Nephron (organoid): Measurements from ENCODE around the gene DRD3.

Source experiments
- H3K27ac Mint-ChIP-seq, 3 experiments: 2 replicates each; pipeline ENCODE4 v1.8.0; 2020; ENCODE audit warnings: mixed read lengths in 3 of 3, mild to moderate bottlenecking in 2 of 3, moderate library complexity in 1 of 3
- H3K27me3 Mint-ChIP-seq: 2 replicates; pipeline ENCODE4 v1.8.0; 2021; ENCODE audit warnings: low read depth, mild to moderate bottlenecking, moderate library complexity, mixed read lengths
- H3K36me3 Mint-ChIP-seq: 2 replicates; pipeline ENCODE4 v1.8.0; 2020; ENCODE audit warnings: low read depth, mixed read lengths
- H3K4me1 Mint-ChIP-seq: 2 replicates; pipeline ENCODE4 v1.8.0; 2020; ENCODE audit warnings: mixed read lengths
- H3K4me3 Mint-ChIP-seq, 3 experiments: 2 replicates each; pipeline ENCODE4 v1.8.0; 2020; ENCODE audit warnings: mild to moderate bottlenecking in 3 of 3, mixed read lengths in 3 of 3, moderate library complexity in 2 of 3
- H3K9me3 Mint-ChIP-seq: 2 replicates; pipeline ENCODE4 v1.8.0; 2020; ENCODE audit warnings: mixed read lengths
- CTCF ChIP-seq, 3 experiments: fragments of 200-600 bp; sonication (generic); IDR thresholded peaks; one replicate each; pipeline ENCODE4 v1.5.0; 2021; ENCODE audit warnings: antibody characterized with exemption in 3 of 3; ENCODE audit not compliant: unreplicated experiment in 3 of 3

Gene DRD3

GRCh38 chr3:114176890-114177289 lies 2.0 kb downstream of the DRD3 start:
- Mint-ChIP-seq H3K4me3 (no peak overlapping the region), H3K36me3 (no peaks in the 10 kb centered on the region), H3K4me1 (no peaks in the 10 kb centered on the region), H3K9me3 (no peaks in the 10 kb centered on the region), H3K27ac (no peak overlapping the region), H3K27me3 (peaks cover 7% of the 10 kb centered on the region)
- no peak for TF ChIP-seq CTCF (IDR thresholded peaks at IDR 0.05; ENCODE audit: unreplicated experiment in 3 of 3)

- Mint-ChIP-seq H3K36me3 (no peaks in the 10 kb centered on the region), H3K27me3 (peaks cover 5% of the 10 kb centered on the region), H3K4me3 (no peak overlapping the region), H3K4me1 (no peaks in the 10 kb centered on the region), H3K27ac (no peak overlapping the region), H3K9me3 (no peaks in the 10 kb centered on the region)
- TF ChIP-seq CTCF (IDR thresholded peaks at IDR 0.05; ENCODE audit: unreplicated experiment in 3 of 3): no peak
These were observed 2.4 kb downstream of the DRD3 start for GRCh38 chr3:114176487-114176886.

- Mint-ChIP-seq H3K4me3 (no peak overlapping the region), H3K4me1 (no peaks in the 10 kb centered on the region), H3K36me3 (no peaks in the 10 kb centered on the region), H3K9me3 (no peaks in the 10 kb centered on the region), H3K27me3 (no peaks in the 10 kb centered on the region), H3K27ac (no peak overlapping the region)
- TF ChIP-seq CTCF (IDR thresholded peaks at IDR 0.05; ENCODE audit: unreplicated experiment in 3 of 3): no peak
These were observed 3.5 kb downstream of the DRD3 start for GRCh38 chr3:114175204-114175987.

- H3K9me3 Mint-ChIP-seq: no peaks in the 10 kb centered on the region
- no peak overlapping the region for H3K4me3 Mint-ChIP-seq
- TF ChIP-seq CTCF (IDR thresholded peaks at IDR 0.05; ENCODE audit: unreplicated experiment in 3 of 3): no peak
- no peaks in the 10 kb centered on the region for H3K27me3 Mint-ChIP-seq
- H3K27ac Mint-ChIP-seq: no peak overlapping the region
- no peaks in the 10 kb centered on the region for H3K4me1 Mint-ChIP-seq
- H3K36me3 Mint-ChIP-seq: no peaks in the 10 kb centered on the region
These were observed 7.2 kb downstream of the DRD3 start for GRCh38 chr3:114171677-114172076.

GRCh38 chr3:114168150-114168549 lies 10.7 kb downstream of the DRD3 start:
- no peak overlapping the region for H3K4me3 Mint-ChIP-seq
- peaks cover 5% of the 10 kb centered on the region for H3K27me3 Mint-ChIP-seq
- TF ChIP-seq CTCF (IDR thresholded peaks at IDR 0.05; ENCODE audit: unreplicated experiment in 3 of 3): no peak
- no peaks in the 10 kb centered on the region for H3K9me3 Mint-ChIP-seq
- H3K4me1 Mint-ChIP-seq: no peaks in the 10 kb centered on the region
- H3K27ac Mint-ChIP-seq: no peak overlapping the region
- H3K36me3 Mint-ChIP-seq: no peaks in the 10 kb centered on the region

- H3K4me1 Mint-ChIP-seq: peaks cover under 1% of the 10 kb centered on the region
- no peak overlapping the region for H3K4me3 Mint-ChIP-seq
- peaks cover 24% of the 10 kb centered on the region for H3K27me3 Mint-ChIP-seq
- no peaks in the 10 kb centered on the region for H3K9me3 Mint-ChIP-seq
- no peak for TF ChIP-seq CTCF (IDR thresholded peaks at IDR 0.05; ENCODE audit: unreplicated experiment in 3 of 3)
- H3K27ac Mint-ChIP-seq: no peak overlapping the region
- H3K36me3 Mint-ChIP-seq: no peaks in the 10 kb centered on the region
These were observed 21.5 kb downstream of the DRD3 start for GRCh38 chr3:114157321-114157720.
